Testis (tissue), 3 donors: ENCODE results near the gene BSCL2. TPM values are rescaled to one million over a fixed set of nuclear protein-coding genes. Genes with fewer than 3 reads are reported as not detected.

Source experiments
- DNase-seq: peaks from one replicate; pipeline ENCODE4 v3.0.0-alpha.2; 2019
- H3K27ac ChIP-seq, 2 donors: fragments of 200-600 bp; sonication (generic); one replicate each; pipeline ENCODE4 v1.5.1; 2019
- H3K27me3 ChIP-seq: fragments of 200-600 bp; sonication (generic); one replicate; pipeline ENCODE4 v1.5.1; 2019
- H3K36me3 ChIP-seq: fragments of 200-600 bp; sonication (generic); one replicate; pipeline ENCODE4 v1.5.1; 2017; ENCODE audit warnings: low read depth; ENCODE audit errors: missing control alignments
- H3K4me1 ChIP-seq: fragments of 200-600 bp; sonication (generic); one replicate; pipeline ENCODE4 v1.5.1; 2019
- H3K4me3 ChIP-seq, 2 donors: fragments of 200-600 bp; sonication (generic); one replicate each; pipeline ENCODE4 v1.5.1; 2017 to 2019
- H3K9me3 ChIP-seq: fragments of 200-600 bp; sonication (generic); one replicate; pipeline ENCODE4 v1.5.1; 2017
- CTCF ChIP-seq, 3 experiments: fragments of 450-650 bp in 2 of 3; fragments of 200-600 bp in 1 of 3; sonication (generic) in 1 of 3; IDR thresholded peaks; one replicate each; pipeline ENCODE4 v1.5.1; 2016 to 2019; ENCODE audit warnings: antibody characterized with exemption in 3 of 3, mild to moderate bottlenecking in 2 of 3, moderate library complexity in 1 of 3
- POLR2A ChIP-seq: fragments of 450-650 bp; IDR thresholded peaks from one replicate; pipeline ENCODE4 v1.6.1; 2017; ENCODE audit warnings: antibody characterized with exemption, mild to moderate bottlenecking, moderate library complexity
- WGBS, 2 donors: methylation state at CpG; one replicate each; pipeline ENCODE4 v1.1.5; 2018; 5-methylcytosine and 5-hydroxymethylcytosine counted together
- intact Hi-C: fragments of 100-400 bp; cut with DNase I; formaldehyde crosslinking; loops from one replicate; pipeline ENCODE4 v1.15.1; 2023; ENCODE audit warnings: low total_unique reads
- polyA plus RNA-seq: library from polyadenylated mRNA; stranded (reverse); fragments of 350-450 nt; fragmentation: Illumina TruSeq; extraction: RNeasy Lipid Tissue Mini Kit (QIAGEN cat#74804); gene quantifications from one replicate; pipeline ENCODE4 v1.2.3, GENCODE V29; 2014; ENCODE audit warnings: low read depth, low replicate concordance; ENCODE audit not compliant: insufficient read depth
- total RNA-seq, 2 donors: library from RNA; depleted of rRNA; stranded (reverse); fragments of >200 nt; gene quantifications; one replicate each; pipeline ENCODE4 v1.2.3, GENCODE V29; 2016

The BSCL2 gene
- total and polyA plus RNA-seq, 3 donors from 2014 or later: 292 to 525 (median 519) TPM

- Histone ChIP-seq H3K36me3 (no peaks in the 10 kb centered on the region), H3K27ac (no peak overlapping the region), H3K4me3 (no peak overlapping the region), H3K4me1 (peaks cover 24% of the 10 kb centered on the region), H3K9me3 (no peaks in the 10 kb centered on the region), H3K27me3 (no peaks in the 10 kb centered on the region)
- 88 to 100% methylated on average over 1 to 11 of the region's 11 CpGs for WGBS, 2 donors
- no peak for TF ChIP-seq CTCF (IDR thresholded peaks at IDR 0.05)
- no peak for TF ChIP-seq POLR2A
- no peak for DNase-seq
- intact Hi-C loops: no loop called here
Observed at GRCh38 chr11:62649486-62649885, 57.7 kb downstream of the BSCL2 start.

- H3K9me3 ChIP-seq: no peaks in the 10 kb centered on the region
- H3K27ac ChIP-seq: no peak overlapping the region
- no peaks in the 10 kb centered on the region for H3K27me3 ChIP-seq
- no peak for DNase-seq
- TF ChIP-seq POLR2A: no peak
- no peak for TF ChIP-seq CTCF (IDR thresholded peaks at IDR 0.05)
- H3K4me3 ChIP-seq: no peak overlapping the region
- intact Hi-C loops: no loop called here
- no peaks in the 10 kb centered on the region for H3K36me3 ChIP-seq
- H3K4me1 ChIP-seq: peaks cover 25% of the 10 kb centered on the region
- WGBS, 2 donors: 85% methylated on average over 11 of the region's 11 CpGs; no CpG with 5 or more reads in 1 of the 2 donors
Observed at GRCh38 chr11:62648967-62649364, 58.3 kb downstream of the BSCL2 start.

GRCh38 chr11:62648185-62648966, 58.8 kb downstream of the BSCL2 start:
- Histone ChIP-seq H3K27me3 (no peaks in the 10 kb centered on the region), H3K36me3 (no peaks in the 10 kb centered on the region), H3K4me3 (no peak overlapping the region), H3K9me3 (no peaks in the 10 kb centered on the region), H3K4me1 (peaks cover 25% of the 10 kb centered on the region), H3K27ac (no peak overlapping the region)
- WGBS, 2 donors: 87 to 90% methylated on average over 14 to 24 of the region's 24 CpGs
- TF ChIP-seq POLR2A (no peak), CTCF (IDR thresholded peaks at IDR 0.05) (no peak)
- intact Hi-C loops: no loop called here
- DNase-seq: no peak

DNA sequence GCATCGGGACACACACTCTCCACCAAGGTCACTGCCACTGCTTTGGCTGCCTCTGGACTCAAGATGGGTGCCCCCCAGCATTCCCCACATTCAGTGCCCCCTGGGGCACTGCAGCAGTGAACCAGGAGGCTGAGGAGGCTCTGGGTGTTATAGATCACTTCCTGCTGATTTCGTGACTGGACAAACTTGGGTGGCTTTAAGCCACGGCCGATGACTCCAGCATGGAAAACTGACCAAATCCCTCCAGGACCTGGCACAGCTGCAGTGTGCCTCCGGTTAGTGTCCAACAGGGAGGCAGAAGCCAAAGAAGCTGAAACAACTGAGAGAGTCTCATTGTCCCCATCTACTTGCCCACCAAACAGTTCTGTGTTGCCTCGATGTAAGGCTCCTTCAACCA, 59.6 kb downstream of the BSCL2 start:
- DNase-seq: no peak
- H3K4me1 ChIP-seq: peaks cover 25% of the 10 kb centered on the region
- no peak for TF ChIP-seq CTCF (IDR thresholded peaks at IDR 0.05)
- TF ChIP-seq POLR2A: no peak
- H3K9me3 ChIP-seq: no peaks in the 10 kb centered on the region
- H3K27me3 ChIP-seq: no peaks in the 10 kb centered on the region
- no peak overlapping the region for H3K27ac ChIP-seq
- no peak overlapping the region for H3K4me3 ChIP-seq
- intact Hi-C loops: no loop called here
- WGBS, 2 donors: 74 to 80% methylated on average over 1 to 6 of the region's 6 CpGs
- no peaks in the 10 kb centered on the region for H3K36me3 ChIP-seq
